ENCODE results near the gene C5orf15. TPM values are rescaled to one million over a fixed set of nuclear protein-coding genes. Genes with fewer than 3 reads are reported as not detected.
"Not testable (repeated sequence)": the region's sequence is repeated elsewhere in the genome, so short reads cannot be mapped to it uniquely, and the experiment has no call there.

Gene C5orf15
- total RNA-seq, 2 donors from 2014 or later = 39.5 to 56.1 TPM

DNA sequence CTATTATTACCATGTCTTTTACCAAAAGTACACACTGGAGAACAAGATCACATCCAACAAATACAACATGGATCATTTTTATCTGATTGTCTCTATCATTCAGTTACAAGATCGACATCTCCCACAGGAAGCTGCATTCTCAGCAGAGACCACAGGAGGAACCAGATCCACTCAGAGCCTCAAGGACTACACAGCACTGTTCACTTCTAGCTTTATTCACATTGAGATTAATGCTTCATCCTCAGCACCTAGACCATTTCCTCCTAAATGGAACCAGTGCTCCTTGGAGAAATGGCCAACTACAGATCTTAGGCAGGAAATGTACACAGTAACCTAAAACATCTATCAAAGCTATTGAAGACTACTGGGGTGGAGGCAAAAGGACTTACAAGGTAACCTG, 13.3 kb upstream of the C5orf15 start:
- H3K4me1 ChIP-seq (ENCODE audit: control insufficient read depth in 1 of 2, low read depth in 2 of 2) = no peaks in the 10 kb centered on the region
- no peaks in the 10 kb centered on the region for H3K27me3 ChIP-seq (replicated peaks; ENCODE audit: insufficient read depth)
- no peak overlapping the region for H3K4me3 ChIP-seq
- DNase-seq (ENCODE audit: low spot score) (no peak), ATAC-seq (ENCODE audit: insufficient number of reproducible peaks, low FRiP score, low read depth) (no peak)
- TF ChIP-seq, protein P1, sequence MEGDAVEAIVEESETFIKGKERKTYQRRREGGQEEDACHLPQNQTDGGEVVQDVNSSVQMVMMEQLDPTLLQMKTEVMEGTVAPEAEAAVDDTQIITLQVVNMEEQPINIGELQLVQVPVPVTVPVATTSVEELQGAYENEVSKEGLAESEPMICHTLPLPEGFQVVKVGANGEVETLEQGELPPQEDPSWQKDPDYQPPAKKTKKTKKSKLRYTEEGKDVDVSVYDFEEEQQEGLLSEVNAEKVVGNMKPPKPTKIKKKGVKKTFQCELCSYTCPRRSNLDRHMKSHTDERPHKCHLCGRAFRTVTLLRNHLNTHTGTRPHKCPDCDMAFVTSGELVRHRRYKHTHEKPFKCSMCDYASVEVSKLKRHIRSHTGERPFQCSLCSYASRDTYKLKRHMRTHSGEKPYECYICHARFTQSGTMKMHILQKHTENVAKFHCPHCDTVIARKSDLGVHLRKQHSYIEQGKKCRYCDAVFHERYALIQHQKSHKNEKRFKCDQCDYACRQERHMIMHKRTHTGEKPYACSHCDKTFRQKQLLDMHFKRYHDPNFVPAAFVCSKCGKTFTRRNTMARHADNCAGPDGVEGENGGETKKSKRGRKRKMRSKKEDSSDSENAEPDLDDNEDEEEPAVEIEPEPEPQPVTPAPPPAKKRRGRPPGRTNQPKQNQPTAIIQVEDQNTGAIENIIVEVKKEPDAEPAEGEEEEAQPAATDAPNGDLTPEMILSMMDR (IDR thresholded peaks at IDR 0.05) = no peak
- H3K27ac ChIP-seq = no peak overlapping the region
- no peaks in the 10 kb centered on the region for H3K9me3 ChIP-seq
- peaks cover 45% of the 10 kb centered on the region for H3K36me3 ChIP-seq

DNA sequence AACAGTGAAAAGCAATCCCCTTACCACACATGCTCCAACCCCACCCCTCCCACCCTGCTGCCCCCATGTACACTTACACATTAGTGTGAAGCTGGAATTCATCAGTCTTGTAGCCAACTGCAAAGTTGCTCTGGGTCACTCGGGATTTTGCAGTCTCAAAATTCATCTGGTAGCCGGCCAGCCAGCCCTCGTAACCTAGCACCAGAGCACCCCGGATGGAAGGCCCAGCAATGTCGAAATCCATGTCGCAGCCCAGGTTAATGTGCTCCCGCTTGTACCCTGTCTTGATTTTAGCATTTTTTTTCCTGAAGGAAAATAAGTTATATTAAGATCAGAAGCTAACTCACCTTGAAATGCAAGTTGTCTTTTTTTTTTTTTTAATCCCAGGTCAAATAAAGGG, 12.2 kb upstream of the C5orf15 start:
- TF ChIP-seq, protein P1 (IDR thresholded peaks at IDR 0.05) = no peak
- Histone ChIP-seq H3K36me3 (peaks cover 47% of the 10 kb centered on the region), H3K4me1 (ENCODE audit: control insufficient read depth in 1 of 2, low read depth in 2 of 2) (no peaks in the 10 kb centered on the region), H3K9me3 (no peaks in the 10 kb centered on the region), H3K27me3 (replicated peaks; ENCODE audit: insufficient read depth) (no peaks in the 10 kb centered on the region), H3K4me3 (no peak overlapping the region), H3K27ac (no peak overlapping the region)
- no peak for ATAC-seq (ENCODE audit: insufficient number of reproducible peaks, low FRiP score, low read depth)
- DNase-seq (ENCODE audit: low spot score) = no peak

DNA sequence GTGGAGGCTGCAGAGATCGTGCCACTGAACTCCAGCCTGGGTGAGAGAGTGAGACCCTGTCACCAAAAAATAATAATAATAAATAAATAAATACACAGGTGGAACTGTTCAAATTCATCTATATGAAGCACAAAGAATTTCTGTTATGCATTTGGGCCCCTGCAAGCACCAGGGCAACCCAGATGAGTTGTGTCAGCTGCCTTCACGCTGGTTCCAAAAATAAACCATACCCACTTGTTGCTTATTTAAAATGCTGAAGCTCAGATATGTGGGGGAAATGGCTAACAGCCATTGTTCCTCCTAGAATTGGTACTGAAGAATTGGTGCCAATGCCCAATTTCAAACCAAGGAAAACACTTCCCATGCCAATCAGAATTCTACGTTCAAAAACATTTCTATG, 10.5 kb upstream of the C5orf15 start:
- Histone ChIP-seq H3K9me3 (no peaks in the 10 kb centered on the region), H3K27ac (no peak overlapping the region), H3K4me3 (no peak overlapping the region), H3K4me1 (ENCODE audit: control insufficient read depth in 1 of 2, low read depth in 2 of 2) (no peaks in the 10 kb centered on the region), H3K27me3 (replicated peaks; ENCODE audit: insufficient read depth) (no peaks in the 10 kb centered on the region), H3K36me3 (peaks cover 51% of the 10 kb centered on the region)
- ATAC-seq (ENCODE audit: insufficient number of reproducible peaks, low FRiP score, low read depth) = no peak
- TF ChIP-seq, protein P1 (IDR thresholded peaks at IDR 0.05) = no peak
- no peak for DNase-seq (ENCODE audit: low spot score)

DNA sequence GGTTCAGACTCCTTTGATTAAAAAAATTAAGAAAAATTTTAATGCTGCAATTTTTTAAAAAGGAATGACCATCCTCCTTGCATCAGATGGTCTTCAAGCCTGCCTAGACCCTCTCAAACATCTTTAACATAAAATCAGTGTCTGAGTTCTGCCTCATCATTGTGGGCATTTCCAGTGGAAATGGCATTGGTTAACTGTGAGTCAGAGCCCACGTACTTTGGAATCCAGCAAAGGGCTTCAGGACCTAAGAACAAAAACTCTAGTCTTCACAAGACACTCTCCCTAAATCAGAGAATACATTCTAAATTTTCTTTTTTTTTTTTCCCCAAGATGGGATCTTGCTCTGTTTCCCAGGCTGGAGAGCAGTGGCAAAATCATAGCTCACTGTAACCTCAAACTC, 9.4 kb upstream of the C5orf15 start:
- H3K4me3 ChIP-seq = no peak overlapping the region
- ATAC-seq (ENCODE audit: insufficient number of reproducible peaks, low FRiP score, low read depth) (no peak), DNase-seq (ENCODE audit: low spot score) (no peak)
- H3K9me3 ChIP-seq = no peaks in the 10 kb centered on the region
- H3K4me1 ChIP-seq (ENCODE audit: control insufficient read depth in 1 of 2, low read depth in 2 of 2) = no peaks in the 10 kb centered on the region
- H3K36me3 ChIP-seq = peaks cover 52% of the 10 kb centered on the region
- no peaks in the 10 kb centered on the region for H3K27me3 ChIP-seq (replicated peaks; ENCODE audit: insufficient read depth)
- no peak overlapping the region for H3K27ac ChIP-seq
- TF ChIP-seq, protein P1 (IDR thresholded peaks at IDR 0.05) = no peak

DNA sequence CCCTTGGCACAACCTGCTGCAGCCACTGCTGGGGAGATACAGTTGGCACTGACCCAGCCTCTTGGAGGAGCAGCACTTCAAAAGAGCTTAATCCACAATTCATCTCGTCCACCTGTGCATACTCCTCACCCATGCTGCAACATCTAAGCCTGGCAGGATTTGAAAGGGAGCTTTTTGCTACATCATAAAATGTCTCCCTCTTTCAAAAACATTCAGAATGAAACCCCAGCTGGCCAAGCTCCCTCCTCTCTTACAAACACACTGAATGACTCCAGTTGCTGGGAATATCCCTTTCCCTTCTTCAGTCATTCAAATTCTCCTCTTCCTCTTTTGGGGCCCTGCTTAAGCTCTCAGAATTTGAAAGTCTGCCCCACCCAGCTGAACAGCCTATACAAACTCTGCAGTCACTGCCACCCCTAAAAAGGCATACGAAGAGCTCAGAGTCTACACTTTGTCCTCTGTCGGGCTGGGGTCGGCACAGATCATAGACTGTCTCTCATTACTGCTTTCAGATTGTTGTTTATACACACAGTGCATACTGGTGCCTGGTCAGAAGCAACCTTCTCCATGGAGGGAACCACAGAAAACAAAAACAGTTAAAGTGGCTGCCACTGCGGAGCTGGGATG, 8.8 kb upstream of the C5orf15 start:
- TF ChIP-seq, protein P1 (IDR thresholded peaks at IDR 0.05) = no peak
- DNase-seq (ENCODE audit: low spot score) = no peak
- Histone ChIP-seq H3K27ac (no peak overlapping the region), H3K4me1 (ENCODE audit: control insufficient read depth in 1 of 2, low read depth in 2 of 2) (no peaks in the 10 kb centered on the region), H3K27me3 (replicated peaks; ENCODE audit: insufficient read depth) (no peaks in the 10 kb centered on the region), H3K4me3 (no peak overlapping the region), H3K9me3 (no peaks in the 10 kb centered on the region), H3K36me3 (peaks cover 47% of the 10 kb centered on the region)
- no peak for ATAC-seq (ENCODE audit: insufficient number of reproducible peaks, low FRiP score, low read depth)

DNA sequence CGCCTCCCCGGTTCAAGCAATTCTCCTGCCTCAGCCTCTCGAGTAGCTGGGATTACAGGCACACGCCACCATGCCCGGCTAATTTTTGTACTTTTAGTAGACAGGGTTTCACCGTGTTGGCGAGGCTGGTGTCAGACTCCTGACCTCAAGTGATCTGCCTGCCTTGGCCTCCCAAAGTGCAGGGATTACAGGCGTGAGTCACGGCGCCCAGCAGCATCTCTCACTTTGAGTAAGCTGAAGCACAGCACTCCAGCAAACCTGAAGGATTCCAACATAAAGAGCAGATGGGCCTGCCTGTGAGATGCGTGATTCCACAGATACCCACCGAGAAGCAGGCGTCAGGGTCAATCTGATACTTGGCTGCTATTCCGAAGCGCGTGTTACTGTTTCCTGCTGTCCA, 7.1 kb upstream of the C5orf15 start:
- H3K27me3 ChIP-seq (replicated peaks; ENCODE audit: insufficient read depth); ATAC-seq (ENCODE audit: insufficient number of reproducible peaks, low FRiP score, low read depth); H3K4me3 ChIP-seq; H3K9me3 ChIP-seq; H3K4me1 ChIP-seq (ENCODE audit: control insufficient read depth in 1 of 2, low read depth in 2 of 2); DNase-seq (ENCODE audit: low spot score); H3K27ac ChIP-seq: not testable (repeated sequence)
- H3K36me3 ChIP-seq = peaks cover 41% of the 10 kb centered on the region

All from thoracic aorta (tissue), 2 donors.